Measurements from ENCODE around the gene FRK. TPM values are rescaled to one million over a fixed set of nuclear protein-coding genes. Genes with fewer than 3 reads are reported as not detected.

Gene FRK, protein sequence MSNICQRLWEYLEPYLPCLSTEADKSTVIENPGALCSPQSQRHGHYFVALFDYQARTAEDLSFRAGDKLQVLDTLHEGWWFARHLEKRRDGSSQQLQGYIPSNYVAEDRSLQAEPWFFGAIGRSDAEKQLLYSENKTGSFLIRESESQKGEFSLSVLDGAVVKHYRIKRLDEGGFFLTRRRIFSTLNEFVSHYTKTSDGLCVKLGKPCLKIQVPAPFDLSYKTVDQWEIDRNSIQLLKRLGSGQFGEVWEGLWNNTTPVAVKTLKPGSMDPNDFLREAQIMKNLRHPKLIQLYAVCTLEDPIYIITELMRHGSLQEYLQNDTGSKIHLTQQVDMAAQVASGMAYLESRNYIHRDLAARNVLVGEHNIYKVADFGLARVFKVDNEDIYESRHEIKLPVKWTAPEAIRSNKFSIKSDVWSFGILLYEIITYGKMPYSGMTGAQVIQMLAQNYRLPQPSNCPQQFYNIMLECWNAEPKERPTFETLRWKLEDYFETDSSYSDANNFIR
- total RNA-seq = not detected

DNA sequence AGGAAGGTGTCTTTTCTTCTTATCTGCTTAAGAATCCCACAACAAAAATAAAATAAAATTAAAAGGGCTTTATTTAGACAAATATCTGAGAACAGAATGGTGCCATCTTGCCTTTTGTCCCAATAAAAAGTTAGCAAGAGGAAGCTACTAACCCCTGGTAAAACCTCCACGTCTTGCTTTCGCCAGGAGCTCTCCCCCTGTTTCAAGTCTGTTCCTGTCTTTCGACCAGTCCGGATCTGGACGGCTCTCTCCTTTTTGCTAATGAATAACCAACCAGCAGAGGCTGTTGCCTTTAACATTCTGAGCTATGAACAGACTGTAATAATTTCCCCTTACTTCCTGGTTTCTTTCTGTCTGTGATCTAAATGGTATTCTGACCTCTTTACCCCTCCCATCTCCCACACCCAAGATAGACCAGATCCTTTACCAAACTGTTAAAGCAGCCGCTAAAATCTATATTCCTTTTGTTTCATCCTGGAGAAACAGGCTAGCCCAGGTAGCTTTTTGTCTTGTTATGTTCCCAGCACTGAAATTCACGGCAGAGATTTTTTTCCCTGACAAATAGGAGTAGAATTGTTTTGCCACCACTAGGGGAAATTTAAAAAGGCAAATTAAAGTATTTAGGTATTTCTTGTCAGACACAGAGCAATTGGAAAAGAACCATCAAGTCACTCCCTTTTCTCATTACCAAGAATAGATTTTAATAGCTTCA, at the start of gene FRK:
Gene FRK, minus strand, starts transcription at position 320 of the 712 bp plus-strand sequence. CDS start 580 bp downstream, outside the sequence.
- intact Hi-C loops (cut with micrococcal nuclease) = no loop called here
- H3K9me3 Mint-ChIP-seq = no peaks in the 10 kb centered on the region
- no peaks in the 10 kb centered on the region for H3K4me1 Mint-ChIP-seq (ENCODE audit: low read depth)
- peaks cover 7% of the 10 kb centered on the region for H3K27me3 Mint-ChIP-seq (ENCODE audit: low read depth)
- no peak within 1 kb of the TSS for H3K27ac Mint-ChIP-seq
- CTCF ChIA-PET = no interaction called here
- no peaks in the 10 kb centered on the region for H3K36me3 Mint-ChIP-seq (ENCODE audit: low read depth)
- no peak within 1 kb of the TSS for H3K4me3 Mint-ChIP-seq
- DNase-seq = no peak

DNA sequence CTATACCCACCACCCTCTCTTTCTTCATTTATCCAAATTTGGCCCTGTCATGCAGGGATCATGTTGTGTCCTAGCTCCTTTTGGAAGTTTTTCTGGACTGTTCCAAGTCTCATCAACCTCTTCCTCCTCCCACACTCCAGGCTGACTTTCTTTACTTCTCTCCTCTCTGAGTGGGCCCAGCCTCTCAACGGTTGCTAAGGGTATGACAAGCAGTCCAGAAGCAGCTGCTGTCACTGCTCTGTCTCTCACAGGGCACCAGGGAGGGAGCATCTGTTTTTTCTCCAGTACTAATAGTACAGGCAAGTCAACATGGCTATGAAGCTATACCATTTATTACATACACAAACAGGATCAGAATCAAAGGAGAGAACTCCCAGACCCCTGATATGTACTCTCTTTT, 48.1 kb upstream of the FRK start:
- H3K4me3 Mint-ChIP-seq = no peak overlapping the region
- no peaks in the 10 kb centered on the region for H3K27me3 Mint-ChIP-seq (ENCODE audit: low read depth)
- CTCF ChIA-PET = interaction anchor here (1.3 kb wide), 1 partner anchor 13 kb away, joined by 3 read pairs; no protein-coding TSS in a partner anchor
- DNase-seq = no peak
- peaks cover 42% of the 10 kb centered on the region for H3K36me3 Mint-ChIP-seq (ENCODE audit: low read depth)
- peak overlapping the region; percentile 22 for H3K27ac Mint-ChIP-seq
- no peaks in the 10 kb centered on the region for H3K9me3 Mint-ChIP-seq
- intact Hi-C loops (cut with micrococcal nuclease) = loop anchor here (10.0 kb wide), 3 partner anchors 214 to 426 kb away; partner anchors contain the start of gene CALHM6
- peaks cover 37% of the 10 kb centered on the region for H3K4me1 Mint-ChIP-seq (ENCODE audit: low read depth)

DNA sequence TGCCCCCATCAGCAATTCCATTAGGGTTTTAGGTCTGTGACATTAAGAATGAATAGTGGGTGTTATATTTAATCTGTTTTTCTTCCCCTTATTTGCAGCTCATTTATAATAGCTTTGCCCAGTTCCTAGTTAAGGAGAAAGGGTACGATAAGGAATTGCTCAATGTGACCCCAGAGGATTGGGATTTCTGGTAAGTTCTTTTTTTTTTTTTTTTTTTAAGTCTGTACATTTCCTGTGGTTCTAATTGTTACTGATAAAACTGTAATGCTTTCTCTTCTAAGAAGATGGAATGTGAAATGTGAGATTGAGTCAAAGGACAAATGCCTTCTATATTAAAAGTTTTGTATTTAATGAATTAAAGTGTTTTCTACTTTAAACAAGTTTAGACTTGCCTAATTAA, 45.5 kb upstream of the FRK start:
- intact Hi-C loops (cut with micrococcal nuclease) = loop anchor here (10.0 kb wide), 3 partner anchors 211 to 429 kb away; partner anchors contain the start of gene CALHM6
- H3K27ac Mint-ChIP-seq = peak overlapping the region; percentile 65
- peaks cover 29% of the 10 kb centered on the region for H3K36me3 Mint-ChIP-seq (ENCODE audit: low read depth)
- peaks cover 58% of the 10 kb centered on the region for H3K4me1 Mint-ChIP-seq (ENCODE audit: low read depth)
- no peaks in the 10 kb centered on the region for H3K27me3 Mint-ChIP-seq (ENCODE audit: low read depth)
- no peaks in the 10 kb centered on the region for H3K9me3 Mint-ChIP-seq
- CTCF ChIA-PET = no interaction called here
- no peak overlapping the region for H3K4me3 Mint-ChIP-seq
- no peak for DNase-seq

DNA sequence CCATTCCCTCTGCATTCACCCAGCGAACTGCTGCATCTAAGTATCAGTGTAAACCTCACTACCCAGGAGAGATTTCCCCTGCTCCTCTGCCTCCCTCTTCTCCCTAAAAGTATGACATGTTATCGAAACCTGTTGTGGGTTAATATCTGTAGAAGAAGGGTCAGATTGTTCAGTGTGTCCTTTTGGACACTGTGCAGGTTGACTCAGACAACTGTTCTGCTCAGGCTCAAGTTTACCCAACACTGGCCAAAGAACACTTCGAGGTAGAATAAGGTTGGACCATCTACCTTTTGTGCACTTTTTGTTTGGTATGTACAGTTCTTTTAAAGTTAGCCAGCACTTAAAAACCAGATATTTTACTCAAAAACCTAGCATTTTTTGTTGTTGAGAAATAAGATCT, 44.6 kb upstream of the FRK start:
- Mint-ChIP-seq H3K27ac (no peak overlapping the region), H3K27me3 (ENCODE audit: low read depth) (no peaks in the 10 kb centered on the region), H3K4me1 (ENCODE audit: low read depth) (peaks cover 58% of the 10 kb centered on the region), H3K9me3 (no peaks in the 10 kb centered on the region), H3K36me3 (ENCODE audit: low read depth) (peaks cover 23% of the 10 kb centered on the region), H3K4me3 (no peak overlapping the region)
- intact Hi-C loops (cut with micrococcal nuclease) = loop anchor here (10.0 kb wide), 3 partner anchors 210 to 430 kb away; partner anchors contain the start of gene CALHM6
- DNase-seq = no peak
- CTCF ChIA-PET = interaction anchor here (1.1 kb wide), 1 partner anchor 7 kb away, joined by 3 read pairs; no protein-coding TSS in a partner anchor

DNA sequence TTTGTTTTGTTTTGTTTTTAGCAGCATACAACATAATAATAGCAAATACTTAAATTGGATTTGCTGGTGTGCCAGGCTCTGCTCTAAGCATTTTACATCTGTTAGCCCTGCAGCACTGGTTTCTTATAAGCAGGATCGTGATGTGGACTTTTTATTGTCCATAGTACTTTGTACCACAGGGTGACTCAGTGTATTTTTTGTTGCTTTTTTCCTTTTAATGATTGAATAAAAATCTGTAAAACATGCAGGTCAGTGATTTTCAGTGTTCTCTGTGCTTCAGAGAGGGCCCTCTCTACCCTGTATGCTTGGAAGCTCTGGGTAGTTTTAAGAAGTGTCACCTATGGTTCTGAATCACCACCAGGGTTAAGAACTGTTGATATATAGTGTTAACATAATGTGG, 43.9 kb upstream of the FRK start:
- no peaks in the 10 kb centered on the region for H3K9me3 Mint-ChIP-seq
- no peak overlapping the region for H3K4me3 Mint-ChIP-seq
- peaks cover 21% of the 10 kb centered on the region for H3K36me3 Mint-ChIP-seq (ENCODE audit: low read depth)
- H3K27ac Mint-ChIP-seq = no peak overlapping the region
- CTCF ChIA-PET = interaction anchor here (1.1 kb wide), 1 partner anchor 8 kb away, joined by 3 read pairs; no protein-coding TSS in a partner anchor
- no peak for DNase-seq
- intact Hi-C loops (cut with micrococcal nuclease) = loop anchor here (5.0 to 10.0 kb wide), 5 partner anchors 210 to 578 kb away; partner anchors contain the start of genes CALHM6, DSE and KPNA5
- H3K27me3 Mint-ChIP-seq (ENCODE audit: low read depth) = no peaks in the 10 kb centered on the region
- H3K4me1 Mint-ChIP-seq (ENCODE audit: low read depth) = peaks cover 60% of the 10 kb centered on the region

DNA sequence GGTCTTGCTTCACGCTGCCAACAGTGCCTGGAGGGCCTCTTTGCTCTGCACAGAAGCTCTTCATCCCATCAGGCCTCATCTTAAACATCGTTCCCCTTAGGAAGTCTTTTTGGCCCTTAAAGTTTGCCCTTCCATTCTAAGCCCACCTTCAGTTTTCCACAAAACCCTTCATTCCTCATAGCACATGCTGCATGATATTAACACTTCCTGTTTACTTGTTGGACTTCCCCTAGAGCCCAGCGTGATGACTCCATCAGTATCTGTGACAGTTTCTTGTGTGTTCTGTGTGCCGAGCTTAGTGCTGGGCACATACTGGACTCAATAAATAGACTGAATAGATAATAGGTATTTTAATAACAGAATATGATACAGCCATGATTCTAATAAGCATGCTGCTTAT, 42.2 kb upstream of the FRK start:
- Mint-ChIP-seq H3K4me1 (ENCODE audit: low read depth) (peaks cover 57% of the 10 kb centered on the region), H3K27me3 (ENCODE audit: low read depth) (no peaks in the 10 kb centered on the region), H3K4me3 (no peak overlapping the region), H3K36me3 (ENCODE audit: low read depth) (peaks cover 11% of the 10 kb centered on the region), H3K9me3 (no peaks in the 10 kb centered on the region), H3K27ac (peak overlapping the region; percentile 19)
- no peak for DNase-seq
- intact Hi-C loops (cut with micrococcal nuclease) = loop anchor here (5.0 to 10.0 kb wide), 5 partner anchors 208 to 579 kb away; partner anchors contain the start of genes CALHM6, DSE and KPNA5
- CTCF ChIA-PET = interaction anchor here (0.6 kb wide), 1 partner anchor 25 kb away, joined by 3 read pairs; no protein-coding TSS in a partner anchor

DNA sequence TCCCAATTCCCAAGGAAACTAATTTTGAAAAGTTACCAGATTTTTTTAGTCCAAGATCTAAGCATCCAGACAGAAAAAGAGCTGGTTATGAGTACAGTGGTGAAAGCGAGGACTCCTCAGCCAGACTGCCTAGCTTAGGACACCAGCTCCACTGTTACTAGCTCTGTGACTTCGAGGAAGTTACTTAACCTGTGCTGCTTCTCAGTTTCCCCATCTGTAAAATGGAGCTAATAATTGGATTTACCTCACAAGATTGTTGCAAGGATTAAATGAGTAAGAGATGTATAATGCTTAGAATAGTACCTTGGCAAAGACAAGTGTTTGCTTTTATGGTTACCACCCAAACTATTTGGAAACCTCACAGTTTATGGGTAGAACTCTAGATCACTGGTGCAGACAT, 41.1 kb upstream of the FRK start:
- Mint-ChIP-seq H3K9me3 (peaks cover under 1% of the 10 kb centered on the region), H3K36me3 (ENCODE audit: low read depth) (peaks cover 10% of the 10 kb centered on the region), H3K27me3 (ENCODE audit: low read depth) (no peaks in the 10 kb centered on the region), H3K27ac (no peak overlapping the region), H3K4me1 (ENCODE audit: low read depth) (peaks cover 52% of the 10 kb centered on the region), H3K4me3 (peak overlapping the region; percentile 90)
- CTCF ChIA-PET = interaction anchor here (1.0 to 2.3 kb wide), 2 partner anchors 11 to 90 kb away, joined by 3 to 19 read pairs; no protein-coding TSS in a partner anchor
- intact Hi-C loops (cut with micrococcal nuclease) = loop anchor here (1.0 to 10.0 kb wide), 8 partner anchors 178 to 1501 kb away; partner anchors contain the start of genes CALHM6, DSE, GOPC and KPNA5
- no peak for DNase-seq

DNA sequence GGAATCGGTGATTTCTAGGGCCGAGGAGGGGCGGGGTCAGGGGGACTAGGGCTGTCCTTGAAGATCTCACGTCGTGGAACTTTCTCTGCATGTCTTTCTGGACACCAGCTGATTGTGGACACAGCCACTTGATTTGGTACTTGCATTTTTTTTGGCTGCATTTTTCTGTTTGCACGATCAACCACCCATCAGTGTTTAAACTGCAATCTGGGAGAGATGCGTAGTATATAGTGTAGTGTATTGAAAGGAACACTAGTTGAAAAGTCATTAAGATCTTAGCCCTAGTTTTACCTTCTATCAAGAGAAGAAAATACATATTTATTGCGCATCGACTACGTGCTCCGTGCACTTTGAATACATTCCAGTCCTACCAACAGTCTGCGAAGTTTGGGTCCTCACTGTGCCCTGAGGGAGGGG, 40.6 kb upstream of the FRK start:
- peak overlapping the region; percentile 81 for H3K27ac Mint-ChIP-seq
- H3K4me1 Mint-ChIP-seq (ENCODE audit: low read depth) = peaks cover 49% of the 10 kb centered on the region
- no peak for DNase-seq
- H3K4me3 Mint-ChIP-seq = peak overlapping the region; percentile 90
- CTCF ChIA-PET = interaction anchor here (0.6 to 2.3 kb wide), 7 partner anchors 10 to 215 kb away, joined by 3 to 19 read pairs (median 3); no protein-coding TSS in a partner anchor
- H3K9me3 Mint-ChIP-seq = peaks cover 5% of the 10 kb centered on the region
- intact Hi-C loops (cut with micrococcal nuclease) = loop anchor here (1.0 to 10.0 kb wide), 8 partner anchors 178 to 1501 kb away; partner anchors contain the start of genes CALHM6, DSE, GOPC and KPNA5
- peaks cover 12% of the 10 kb centered on the region for H3K36me3 Mint-ChIP-seq (ENCODE audit: low read depth)
- no peaks in the 10 kb centered on the region for H3K27me3 Mint-ChIP-seq (ENCODE audit: low read depth)

DNA sequence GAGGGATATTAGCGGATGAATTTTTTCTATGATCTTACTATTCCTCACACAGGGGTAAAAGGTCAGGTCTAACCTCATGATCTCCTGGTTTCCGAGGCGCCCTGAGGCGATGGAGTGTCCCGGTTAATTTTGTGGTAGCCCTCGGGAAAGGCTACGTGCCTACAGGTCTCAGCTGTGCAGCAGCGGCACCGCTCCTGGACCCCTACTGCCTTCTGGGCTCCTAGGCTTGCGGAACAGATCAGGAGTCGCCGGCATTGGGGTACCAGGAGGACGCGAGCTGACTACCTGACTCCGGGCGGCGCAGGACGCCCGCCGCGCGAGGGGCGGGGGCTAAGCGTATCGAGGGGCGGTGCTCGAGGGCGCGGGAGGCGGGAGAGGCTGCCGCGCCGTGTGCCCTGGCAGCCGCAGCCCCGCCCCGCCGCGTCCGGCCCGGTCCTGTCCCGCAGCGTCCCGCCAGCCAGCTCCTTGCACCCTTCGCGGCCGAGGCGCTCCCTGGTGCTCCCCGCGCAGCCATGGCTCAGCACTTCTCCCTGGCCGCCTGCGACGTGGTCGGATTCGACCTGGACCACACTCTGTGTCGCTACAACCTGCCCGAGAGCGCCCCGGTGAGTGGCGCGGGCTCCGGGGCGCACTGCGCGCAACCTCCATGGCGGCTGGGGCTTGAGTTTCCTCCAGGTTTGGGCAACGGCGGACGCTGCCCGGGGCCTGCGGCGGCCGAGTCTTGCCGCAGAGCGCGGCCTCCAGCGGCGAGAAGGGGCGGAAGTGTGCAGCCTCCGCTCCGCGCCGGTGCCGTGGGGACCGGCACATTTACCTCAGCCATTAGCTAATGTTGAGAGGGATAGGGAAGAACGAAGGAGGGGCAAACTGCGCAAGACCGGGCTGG, 40.0 kb upstream of the FRK start, which contains the start of gene NT5DC1:
Gene NT5DC1, plus strand, starts transcription at position 435 of the 883 bp plus-strand sequence. Its CDS starts 78 bp downstream, at position 513.
- Mint-ChIP-seq H3K4me1 (ENCODE audit: low read depth) (peaks cover 43% of the 10 kb centered on the region), H3K9me3 (peaks cover 11% of the 10 kb centered on the region), H3K27me3 (ENCODE audit: low read depth) (no peaks in the 10 kb centered on the region), H3K4me3 (peak within 1 kb of the TSS; percentile 90), H3K27ac (peak within 1 kb of the TSS; percentile 81), H3K36me3 (ENCODE audit: low read depth) (peaks cover 17% of the 10 kb centered on the region)
- intact Hi-C loops (cut with micrococcal nuclease) = loop anchor here (1.0 to 10.0 kb wide), 9 partner anchors 154 to 1502 kb away; partner anchors contain the start of genes CALHM6, DSE, GOPC and KPNA5
- CTCF ChIA-PET = interaction anchor here (0.6 to 2.3 kb wide), 6 partner anchors 9 to 215 kb away, joined by 3 to 19 read pairs (median 3); no protein-coding TSS in a partner anchor
- peak; percentile 87 for DNase-seq

DNA sequence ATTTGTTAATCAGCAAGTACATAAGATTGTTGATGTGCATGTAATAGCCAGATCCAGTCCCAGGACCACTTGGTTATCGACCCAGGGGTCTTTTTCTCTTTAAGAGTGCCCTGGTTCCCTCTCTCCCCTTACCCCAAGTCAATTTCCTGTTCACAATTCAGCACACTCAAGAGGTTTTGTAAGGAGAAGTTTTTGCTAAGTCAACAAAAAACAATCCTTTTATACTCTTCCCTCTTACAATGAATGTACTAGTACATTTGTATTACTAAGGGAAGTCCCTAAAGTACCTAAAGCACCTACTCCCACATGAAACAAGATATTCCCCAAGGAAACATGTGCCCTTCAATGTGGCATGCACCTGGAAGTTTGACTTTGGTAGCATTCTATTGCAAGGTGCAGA, 38.3 kb upstream of the FRK start:
- peaks cover 16% of the 10 kb centered on the region for H3K9me3 Mint-ChIP-seq
- no peak for DNase-seq
- CTCF ChIA-PET = interaction anchor here (1.2 kb wide), 1 partner anchor 1997 kb away, joined by 3 read pairs; no protein-coding TSS in a partner anchor
- no peak overlapping the region for H3K4me3 Mint-ChIP-seq
- H3K27ac Mint-ChIP-seq = no peak overlapping the region
- no peaks in the 10 kb centered on the region for H3K27me3 Mint-ChIP-seq (ENCODE audit: low read depth)
- peaks cover 15% of the 10 kb centered on the region for H3K36me3 Mint-ChIP-seq (ENCODE audit: low read depth)
- intact Hi-C loops (cut with micrococcal nuclease) = no loop called here
- H3K4me1 Mint-ChIP-seq (ENCODE audit: low read depth) = peaks cover 26% of the 10 kb centered on the region
